GM13977 (cell line): ENCODE measurements around the gene DLX4.

Experiments
- DNase-seq: peaks from one replicate; pipeline ENCODE4 v3.0.0; 2012; ENCODE audit warnings: low spot score
- CTCF ChIP-seq: IDR thresholded peaks from 2 replicates; pipeline ENCODE4 v1.5.1; 2012; ENCODE audit warnings: mild to moderate bottlenecking, control low read depth; ENCODE audit not compliant: insufficient read depth; ENCODE audit errors: extremely low read depth, missing control alignments
- in situ Hi-C: fragments of 300-500 bp; cut with MboI; formaldehyde crosslinking; loops from one replicate; pipeline ENCODE4 v1.12.0; 2022; ENCODE audit warnings: low sequenced_read_pairs, low pct_unique_long_range_greater_than_20kb, mixed read lengths, inconsistent platforms; ENCODE audit not compliant: unreplicated experiment

Gene DLX4

GRCh38 chr17:49990921-49991320, 21.9 kb downstream of the DLX4 start:
- in situ Hi-C loops: loop anchor here (25.0 kb wide), 2 partner anchors 279 to 429 kb away; partner anchors contain the start of gene SLC35B1
- TF ChIP-seq CTCF: no peak
- DNase-seq: no peak

- no peak for DNase-seq
- in situ Hi-C loops: loop anchor here (25.0 kb wide), 2 partner anchors 279 to 429 kb away; partner anchors contain the start of gene SLC35B1
Observed at GRCh38 chr17:49991409-49991808, 22.4 kb downstream of the DLX4 start.

GRCh38 chr17:49992191-49992932, 23.4 kb downstream of the DLX4 start:
- no peak for DNase-seq
- TF ChIP-seq CTCF: no peak
- in situ Hi-C loops: loop anchor here (25.0 kb wide), 2 partner anchors 280 to 430 kb away; partner anchors contain the start of gene SLC35B1

More at GRCh38 chr17:49991409-49991808, 22.4 kb downstream of the DLX4 start:
- no peak for TF ChIP-seq CTCF

GRCh38 chr17:49992933-49993422, 24.0 kb downstream of the DLX4 start:
- in situ Hi-C loops: loop anchor here (25.0 kb wide), 2 partner anchors 281 to 431 kb away; partner anchors contain the start of gene SLC35B1
- no peak for DNase-seq
- no peak for TF ChIP-seq CTCF

GRCh38 chr17:49993423-49994060, 24.6 kb downstream of the DLX4 start:
- in situ Hi-C loops: loop anchor here (25.0 kb wide), 2 partner anchors 281 to 431 kb away; partner anchors contain the start of gene SLC35B1
- no peak for DNase-seq
- no peak for TF ChIP-seq CTCF
